Fibroblast of pulmonary artery (primary cell): ENCODE measurements around the gene HS1BP3.
A peak's percentile ranks its signal among the peaks of the same experiment; 100 is the strongest.

Source experiments
- DNase-seq: peaks from one replicate; pipeline ENCODE4 v3.0.0-alpha.2; 2010; ENCODE audit warnings: low read depth
- H3K4me3 ChIP-seq: replicated peaks from 2 replicates; pipeline ENCODE4 v1.5.1; 2011; ENCODE audit warnings: low read depth, mild to moderate bottlenecking, control low read depth, low read length, moderate library complexity
- CTCF ChIP-seq: IDR thresholded peaks from 2 replicates; pipeline ENCODE4 v1.5.1; 2011; ENCODE audit warnings: mild to moderate bottlenecking, control low read depth, low read length, inconsistent platforms; ENCODE audit errors: missing control alignments

HS1BP3 gene

DNA sequence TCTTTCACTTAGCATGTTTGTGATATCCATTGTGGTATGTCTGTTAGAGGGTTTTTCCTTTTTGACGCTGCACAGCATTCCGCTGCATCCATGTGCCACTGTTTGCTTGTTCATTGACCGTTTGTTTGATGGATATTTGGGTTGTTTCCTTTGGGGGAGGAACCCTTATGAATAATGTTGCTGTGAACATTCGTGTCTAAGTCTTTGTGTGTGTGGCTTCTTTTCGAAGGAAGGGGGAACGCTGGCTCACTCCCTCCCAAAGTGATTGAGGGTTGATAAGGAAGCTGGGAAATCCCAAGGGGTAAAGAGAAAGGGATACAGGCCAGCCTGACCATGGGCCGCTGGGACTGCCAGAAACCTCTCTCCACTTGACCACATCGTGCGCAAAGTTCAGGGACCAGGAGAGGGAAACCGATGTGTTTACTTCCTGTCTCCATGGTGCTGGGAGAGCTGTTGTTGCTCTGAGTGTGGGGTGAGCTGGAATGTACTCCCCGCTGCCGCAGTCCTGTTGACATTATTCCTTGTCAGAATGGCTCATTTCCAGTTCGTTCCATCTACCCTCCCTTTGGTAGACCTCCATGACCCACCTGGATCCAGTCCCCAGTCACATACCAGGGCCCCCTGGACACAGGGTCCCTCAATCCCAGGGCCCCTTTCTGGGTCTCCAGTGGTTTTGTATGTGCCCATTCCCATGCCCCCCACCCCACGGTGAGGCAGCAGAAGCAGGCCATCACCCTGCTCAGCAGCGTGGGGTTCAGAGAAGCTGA, 39.6 kb downstream of the HS1BP3 start:
- TF ChIP-seq CTCF = no peak
- peak; percentile 99 for DNase-seq
- H3K4me3 ChIP-seq = no peak overlapping the region

DNA sequence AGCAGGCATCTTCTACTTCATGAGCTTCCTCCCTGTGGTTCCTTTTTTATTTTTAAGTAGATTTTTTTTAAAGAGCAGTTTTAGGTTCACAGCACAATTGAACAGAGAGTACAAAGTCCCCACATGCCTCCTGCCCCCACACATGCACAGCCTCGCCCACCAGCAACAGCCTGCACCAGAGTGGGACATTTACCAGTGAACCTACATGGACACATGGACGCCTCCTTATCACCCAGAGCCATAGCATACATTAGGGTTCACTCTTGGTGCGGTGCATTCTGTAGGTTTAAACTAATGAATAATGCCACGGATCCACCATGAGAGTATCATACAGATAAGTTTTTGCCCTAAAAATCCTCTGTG, 40.9 kb downstream of the HS1BP3 start:
- no peak for TF ChIP-seq CTCF

GRCh38 chr2:20609349-20609994, 41.4 kb downstream of the HS1BP3 start:
- H3K4me3 ChIP-seq = no peak overlapping the region
- peak; percentile 90 for DNase-seq
- TF ChIP-seq CTCF = no peak

More for the DNA sequence above, 40.9 kb downstream of the HS1BP3 start:
- DNase-seq = no peak
- H3K4me3 ChIP-seq = no peak overlapping the region

GRCh38 chr2:20608666-20609348, 42.1 kb downstream of the HS1BP3 start:
- no peak for DNase-seq

DNA sequence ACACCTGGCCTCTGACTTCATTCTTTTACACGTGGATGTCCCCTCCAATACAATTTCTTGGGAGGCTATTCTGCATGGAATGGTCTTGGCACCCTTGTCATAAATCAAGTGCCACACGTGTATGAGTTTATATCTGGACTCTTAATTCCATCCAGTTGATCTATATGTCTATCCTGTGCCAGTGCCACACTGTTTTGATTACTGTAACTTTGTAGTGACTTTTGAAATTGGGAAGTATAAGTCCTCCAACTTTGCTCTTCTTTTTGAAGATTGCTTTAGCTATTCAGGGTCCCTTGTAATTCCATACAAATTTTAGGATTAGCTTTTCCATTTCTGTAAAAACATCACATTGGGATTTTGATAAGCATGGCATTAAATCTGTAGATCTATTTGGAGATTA, 43.5 kb downstream of the HS1BP3 start:
- TF ChIP-seq CTCF = no peak
- H3K4me3 ChIP-seq = no peak overlapping the region
- no peak for DNase-seq

More at GRCh38 chr2:20608666-20609348, 42.1 kb downstream of the HS1BP3 start:
- no peak for TF ChIP-seq CTCF
- no peak overlapping the region for H3K4me3 ChIP-seq

DNA sequence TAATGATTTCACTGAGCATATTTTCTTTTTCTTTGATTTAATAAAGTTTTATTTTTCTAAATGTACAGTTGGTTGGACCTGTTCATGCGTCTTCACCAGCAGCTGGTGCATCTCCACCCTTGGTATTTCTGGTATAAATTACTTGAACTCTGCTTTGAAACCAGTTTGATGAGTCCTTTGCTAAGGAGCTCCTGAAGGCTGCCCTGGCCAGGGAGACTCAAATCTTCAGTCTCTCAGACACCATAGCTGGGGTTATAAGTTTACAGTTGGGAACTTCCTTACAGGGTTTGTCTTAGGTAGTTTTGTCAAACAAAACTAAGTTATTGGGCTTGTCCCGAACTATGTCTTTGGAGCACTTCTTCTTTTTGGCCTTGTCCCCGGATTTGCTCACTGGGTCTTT, 44.7 kb downstream of the HS1BP3 start:
- DNase-seq = no peak
- no peak for TF ChIP-seq CTCF
- H3K4me3 ChIP-seq = no peak overlapping the region
